Fibroblast of skin of back (primary cell): Measurements from ENCODE around the gene CD101.

Experiments used
- DNase-seq: peaks from one replicate; pipeline ENCODE4 v3.0.0-alpha.2; 2013

Gene CD101

GRCh38 chr1:117014209-117014608 is 12.6 kb downstream of the CD101 start:
- DNase-seq = peak; percentile 9

GRCh38 chr1:117015724-117016123 is 14.2 kb downstream of the CD101 start:
- DNase-seq = no peak

- DNase-seq = no peak
Observed at GRCh38 chr1:117017062-117017461, 15.5 kb downstream of the CD101 start.

- DNase-seq = no peak
Observed at GRCh38 chr1:117017648-117018047, 16.1 kb downstream of the CD101 start.

GRCh38 chr1:117020526-117021156 is 19.1 kb downstream of the CD101 start:
- DNase-seq = no peak

- no peak for DNase-seq
Observed at GRCh38 chr1:117022114-117022513, 20.6 kb downstream of the CD101 start.

- no peak for DNase-seq
Observed at GRCh38 chr1:117025568-117025967, 24.0 kb downstream of the CD101 start.

GRCh38 chr1:117026361-117026760 is 24.8 kb downstream of the CD101 start:
- DNase-seq = peak; percentile 57

- no peak for DNase-seq
Observed at GRCh38 chr1:117029685-117030084, 28.1 kb downstream of the CD101 start.

GRCh38 chr1:117030271-117030877 is 28.8 kb downstream of the CD101 start:
- DNase-seq = no peak

GRCh38 chr1:117032266-117032665 is 30.7 kb downstream of the CD101 start:
- no peak for DNase-seq

GRCh38 chr1:117032681-117033539 is 31.4 kb downstream of the CD101 start:
- DNase-seq = no peak

- no peak for DNase-seq
Observed at GRCh38 chr1:117033772-117034171, 32.2 kb downstream of the CD101 start.

- DNase-seq = no peak
Observed at GRCh38 chr1:117034791-117035290, 33.3 kb downstream of the CD101 start.

- DNase-seq = no peak
Observed at GRCh38 chr1:117036018-117036461, 34.5 kb downstream of the CD101 start.

- no peak for DNase-seq
Observed at GRCh38 chr1:117037802-117038201, 36.2 kb downstream of the CD101 start.

GRCh38 chr1:117038236-117038635 is 36.7 kb downstream of the CD101 start:
- no peak for DNase-seq

- no peak for DNase-seq
Observed at GRCh38 chr1:117044217-117044616, 42.7 kb downstream of the CD101 start.

- peak; percentile 14 for DNase-seq
Observed at GRCh38 chr1:117045644-117046043, 44.1 kb downstream of the CD101 start.

GRCh38 chr1:117046781-117047180 is 45.2 kb downstream of the CD101 start:
- DNase-seq = no peak

- DNase-seq = no peak
Observed at GRCh38 chr1:117047271-117047670, 45.7 kb downstream of the CD101 start.

- no peak for DNase-seq
Observed at GRCh38 chr1:117049857-117050256, 48.3 kb downstream of the CD101 start.
